ENCODE data around the gene MYH7.
"Not testable (repeated sequence)": the region's sequence is repeated elsewhere in the genome, so short reads cannot be mapped to it uniquely, and the experiment has no call there.

Gene MYH7
- 0 to 0.04 (median 0) reads per million in 3 experiments for total RNA-seq

DNA sequence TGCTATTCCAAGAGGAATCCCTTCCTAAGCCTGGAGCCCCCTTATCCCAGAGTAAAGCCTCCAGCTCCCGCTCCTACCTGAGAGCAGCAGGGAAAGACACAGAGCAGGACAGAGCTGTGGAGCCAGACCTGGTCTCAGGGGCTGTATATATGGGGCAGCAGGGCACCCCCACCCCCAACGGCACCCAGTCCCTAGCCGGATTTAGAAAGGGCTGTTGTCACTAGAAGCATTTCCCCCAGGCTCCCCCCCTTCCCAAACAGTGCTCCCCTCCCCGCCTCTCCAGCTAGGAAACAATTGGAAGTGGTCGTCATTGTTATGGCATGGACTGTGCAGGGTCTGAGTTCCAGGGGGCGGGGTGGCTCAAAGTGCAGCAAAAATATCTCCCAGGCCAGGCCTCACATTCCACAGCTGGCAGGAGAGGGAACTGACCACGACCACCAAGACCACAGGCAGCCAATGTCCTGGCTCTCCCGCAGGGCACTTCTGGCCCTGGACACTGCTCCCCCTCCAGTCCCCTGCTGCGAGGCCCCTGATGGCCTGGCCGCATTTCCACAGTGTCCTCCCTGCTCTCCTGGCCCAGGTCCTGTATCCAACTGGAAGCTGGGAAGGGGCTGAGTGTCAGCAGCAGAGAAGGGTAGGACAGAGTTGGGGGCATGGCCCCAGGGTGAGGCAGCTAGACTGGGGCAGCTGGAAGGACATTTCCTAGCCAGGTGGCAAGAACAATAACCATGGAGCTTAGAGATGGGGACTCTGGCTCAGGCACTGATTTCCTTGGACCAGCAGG, at the start of gene MYH7:
Gene MYH7 (minus strand): TSS at position 118 of the 784 bp plus-strand sequence. CDS start 1,928 bp downstream, outside the sequence.
- no peak for DNase-seq

- DNase-seq, result no peak
Measured at GRCh38 chr14:23483236-23483854, 47.9 kb upstream of the MYH7 start.

DNA sequence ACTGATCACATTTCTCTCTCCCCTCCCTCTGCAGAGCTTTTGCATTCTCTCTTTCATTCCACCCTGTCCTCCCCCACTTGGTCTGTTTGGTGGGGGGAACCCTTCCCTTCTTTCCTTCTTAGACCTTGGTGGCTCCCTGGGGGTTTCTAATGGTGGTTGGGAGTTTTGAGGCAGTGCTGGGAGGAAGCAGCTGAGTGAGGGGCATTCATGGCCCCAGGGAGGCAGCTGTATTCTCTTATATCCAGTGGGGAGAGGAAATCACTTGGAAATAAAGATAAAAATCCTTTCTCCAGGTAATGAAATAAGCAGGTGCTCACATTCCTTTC, 47.3 kb upstream of the MYH7 start:
- no peak for DNase-seq

- DNase-seq, result no peak
Measured at GRCh38 chr14:23481979-23482822, 46.7 kb upstream of the MYH7 start.

DNA sequence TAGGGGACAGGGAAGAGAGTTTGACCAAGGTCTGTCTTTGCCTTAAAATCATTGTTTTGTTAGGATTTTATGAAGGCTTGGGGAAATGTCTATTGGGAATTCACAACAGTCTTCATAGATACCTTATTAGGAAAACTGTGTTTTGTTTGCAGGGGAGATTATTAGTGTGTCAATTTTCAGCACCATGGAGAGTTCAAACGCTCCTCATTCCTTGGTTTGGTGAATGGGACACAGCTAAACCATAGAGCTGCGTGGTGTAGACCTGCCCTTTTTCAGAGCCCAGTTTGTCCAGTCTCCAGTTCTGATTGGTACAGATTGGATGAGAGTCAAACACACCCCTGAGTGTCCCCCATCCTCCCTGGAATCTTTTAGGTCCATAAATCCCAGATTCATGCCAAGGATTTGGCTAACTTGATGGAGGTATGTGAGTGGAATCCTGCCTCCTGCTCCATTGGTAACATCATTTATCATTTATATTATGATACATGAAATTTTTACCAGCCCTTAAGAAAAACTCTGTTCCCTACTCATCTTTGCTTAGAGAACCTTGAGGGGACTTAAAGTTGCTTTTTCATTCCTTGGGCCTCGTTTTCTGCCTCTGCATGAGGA, 46.0 kb upstream of the MYH7 start:
- no peak for DNase-seq

- peak; percentile 63 for DNase-seq
Measured at GRCh38 chr14:23478109-23478759, 42.8 kb upstream of the MYH7 start.

- no peak for DNase-seq
Measured at GRCh38 chr14:23470947-23471346, 35.5 kb upstream of the MYH7 start.

DNA sequence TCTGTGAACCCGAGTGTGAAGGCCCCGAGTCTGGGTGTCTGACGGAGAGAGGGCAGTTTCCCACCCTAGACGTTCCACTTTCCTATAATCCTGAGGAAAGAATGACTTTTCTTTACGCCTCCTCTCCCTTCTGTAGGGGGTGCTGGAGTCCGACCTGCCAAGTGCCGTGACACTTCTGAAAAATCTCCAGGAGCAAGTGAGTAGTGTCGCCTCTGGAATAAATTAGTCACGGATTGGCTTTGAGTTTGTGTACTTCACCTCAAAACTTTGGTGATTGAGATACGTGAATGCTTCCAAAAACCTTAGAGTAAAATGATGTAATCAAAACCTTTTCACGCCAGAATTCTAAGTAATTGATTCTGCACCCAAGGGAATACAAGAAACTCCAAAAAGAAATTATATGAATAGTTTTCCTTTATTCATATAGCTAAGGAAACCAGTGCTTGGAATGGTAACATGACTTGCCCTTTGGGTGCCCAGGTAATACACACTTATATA, 34.5 kb upstream of the MYH7 start:
- DNase-seq, result no peak

DNA sequence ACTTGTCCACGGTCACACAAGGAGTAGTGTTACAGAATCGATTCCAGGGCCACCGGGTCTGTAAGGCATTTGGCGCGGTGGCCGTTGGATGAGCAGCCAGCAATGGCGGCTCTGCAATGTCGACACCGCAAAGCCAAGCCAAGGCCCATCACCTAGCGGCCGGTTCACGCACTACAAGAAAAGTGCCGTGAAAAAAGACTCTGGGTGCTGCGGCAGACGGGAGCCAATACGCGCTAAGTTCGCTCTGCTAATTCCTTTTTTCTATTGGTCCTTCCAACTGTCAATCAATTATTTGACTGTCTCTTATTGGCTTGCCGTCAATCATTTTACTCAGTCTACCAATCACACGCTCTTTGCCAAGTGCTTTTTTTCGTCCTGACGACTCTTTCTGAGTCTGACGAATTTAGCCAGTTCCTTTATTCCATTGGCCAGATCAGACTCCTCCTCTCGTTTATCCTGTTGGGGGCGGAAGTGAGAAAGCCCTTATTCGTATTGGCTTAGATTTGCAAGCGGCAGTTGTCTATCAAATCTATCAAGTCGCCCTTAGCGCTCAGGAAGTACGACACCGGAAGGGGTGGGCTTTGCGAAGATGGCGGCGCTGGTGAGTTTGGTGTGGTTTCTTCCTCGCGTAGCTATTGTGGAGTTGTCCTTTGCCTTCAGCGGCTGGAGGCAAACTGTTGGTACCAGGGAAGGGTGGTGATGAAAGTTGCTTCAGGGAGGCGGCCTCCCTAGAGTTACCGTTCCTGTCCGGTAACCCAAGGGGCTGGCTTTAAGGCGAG, 33.9 kb upstream of the MYH7 start, which contains the start of gene NGDN:
Gene NGDN (plus strand): TSS at position 577 of the 779 bp plus-strand sequence. CDS start 13 bp downstream, at position 590.
- DNase-seq, result peak; percentile 98

DNA sequence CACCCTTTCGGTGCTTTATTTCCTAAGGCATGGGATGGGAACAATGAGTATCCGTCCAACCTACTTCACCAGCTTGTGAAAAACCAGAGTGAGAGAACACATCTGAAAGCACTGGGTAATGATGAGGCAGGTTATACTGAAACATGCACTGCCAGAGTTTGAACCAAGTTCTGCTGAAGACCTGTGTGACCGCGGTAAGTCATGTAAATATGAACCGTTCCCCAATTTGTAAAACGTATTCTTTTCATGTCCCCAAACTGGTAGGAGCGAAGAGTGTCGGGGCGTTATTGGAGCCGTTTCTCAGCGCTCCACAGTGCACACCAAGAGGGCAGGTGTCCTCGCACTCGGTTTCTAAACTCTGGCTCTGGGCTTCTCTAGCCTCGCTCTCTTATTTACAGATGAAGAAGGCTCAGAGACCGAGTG, 33.3 kb upstream of the MYH7 start:
- no peak for DNase-seq

DNA sequence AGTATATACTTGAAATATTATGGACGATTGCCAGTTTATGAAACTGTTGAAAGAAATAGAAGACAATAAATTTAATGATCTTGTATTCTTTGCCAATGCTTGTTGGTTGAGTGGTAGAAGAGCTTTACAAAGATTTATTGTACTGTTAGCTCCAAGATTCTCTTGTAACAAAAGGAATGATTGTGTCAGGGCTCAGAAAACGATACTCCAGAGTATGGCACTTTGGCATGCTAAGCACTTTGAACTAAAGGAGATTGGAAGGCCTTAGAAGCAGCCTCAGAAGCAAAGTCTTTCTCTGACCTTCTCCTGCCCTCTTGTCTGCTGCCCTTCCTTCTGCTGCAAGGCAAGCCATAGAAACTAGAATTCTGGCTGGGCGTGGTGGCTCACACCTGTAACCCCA, 29.8 kb upstream of the MYH7 start:
- DNase-seq, result no peak

DNA sequence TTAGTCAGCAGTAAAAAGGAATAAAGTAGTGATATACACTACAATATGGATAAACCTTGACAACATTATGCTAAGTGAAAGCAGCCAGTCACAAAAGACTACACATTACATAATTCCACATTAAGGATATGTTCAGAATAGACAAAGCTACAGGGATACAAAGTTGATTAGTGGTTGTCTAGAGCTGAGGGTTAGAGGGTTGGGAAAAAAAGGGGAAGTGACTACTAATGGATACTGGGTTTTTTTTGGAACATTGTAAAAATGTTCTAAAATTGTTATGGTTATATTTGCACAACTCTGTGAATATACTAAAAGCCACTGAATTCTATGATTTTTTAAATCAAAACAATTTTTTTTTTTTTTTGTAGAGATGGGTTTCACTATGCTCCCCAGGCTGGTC, 29.2 kb upstream of the MYH7 start:
- no peak for DNase-seq

- DNase-seq, result no peak
Measured at GRCh38 chr14:23460960-23461359, 25.5 kb upstream of the MYH7 start.

- no peak for DNase-seq
Measured at GRCh38 chr14:23457587-23458445, 22.4 kb upstream of the MYH7 start.

- not testable (repeated sequence) for DNase-seq
Measured at GRCh38 chr14:23456883-23457586, 21.6 kb upstream of the MYH7 start.

DNA sequence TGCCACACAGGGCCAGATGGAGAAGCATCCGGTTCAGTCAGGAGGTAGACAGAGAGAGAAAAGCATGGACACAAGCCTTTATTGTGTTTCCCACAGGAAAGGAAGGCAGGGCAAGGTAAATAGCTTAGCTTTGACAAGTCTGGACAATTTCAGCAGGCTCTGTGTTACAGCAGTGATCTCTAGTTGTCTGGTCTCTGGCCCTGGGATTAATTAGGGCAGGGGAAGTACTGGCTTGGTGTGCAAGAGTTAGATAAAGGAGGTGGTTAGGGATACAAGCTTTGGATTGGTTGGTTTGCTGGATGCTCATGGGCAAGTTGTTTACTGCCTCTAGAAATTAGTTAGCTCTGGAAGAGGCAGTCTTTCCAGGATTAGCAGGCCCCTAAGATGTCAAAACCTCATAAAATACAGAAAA, 19.0 kb upstream of the MYH7 start:
- DNase-seq, result no peak

DNA sequence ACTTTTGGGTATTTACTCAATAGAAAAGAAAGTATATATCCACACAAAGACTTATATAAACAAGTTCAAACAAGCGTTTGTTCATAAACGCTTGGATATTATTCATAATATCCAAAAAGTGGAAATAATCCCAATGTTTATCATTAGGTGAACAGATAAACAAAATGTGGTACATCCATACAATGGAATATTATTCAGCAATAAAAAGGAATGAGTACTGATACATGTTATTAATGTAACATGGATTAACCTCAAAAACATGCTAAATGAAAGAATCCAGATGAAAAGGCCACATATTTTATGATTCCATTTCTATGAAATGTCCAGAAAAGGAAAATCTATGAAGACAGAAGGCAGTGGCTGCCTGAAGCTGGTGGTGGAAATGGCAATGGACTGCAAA, 16.8 kb upstream of the MYH7 start:
- no peak for DNase-seq

- DNase-seq, result no peak
Measured at GRCh38 chr14:23450379-23450778, 14.9 kb upstream of the MYH7 start.

GRCh38 chr14:23449314-23449713, 13.9 kb upstream of the MYH7 start:
- DNase-seq, result no peak

Data from central memory CD4-positive, alpha-beta T cell (primary cell).